BJ (cell line): ENCODE measurements around the gene CNIH3. TPM values are rescaled to one million over a fixed set of nuclear protein-coding genes. Genes with fewer than 3 reads are reported as not detected.
A peak's percentile ranks its signal among the peaks of the same experiment; 100 is the strongest.

Source experiments
- CTCF ChIA-PET: fragments of 350-600 bp; formaldehyde crosslinking; extraction: SDS; loops from one replicate; lab custom pipeline; 2021; ENCODE audit warnings: antibody characterized with exemption, inconsistent platforms; lab: Yijun Ruan, JAX
- POLR2A ChIA-PET: fragments of 300-600 bp; sonication (Branson Sonifier 250); formaldehyde crosslinking; extraction: SDS; loops from one replicate; lab custom pipeline; 2021; ENCODE audit warnings: antibody characterized with exemption; lab: Charles Lee
- DNase-seq: peaks from one replicate; pipeline ENCODE4 v3.0.0-alpha.2; 2011; ENCODE audit warnings: low read depth
- H3K27me3 ChIP-seq: 2 replicates; pipeline ENCODE4 v1.6.0; 2011; ENCODE audit warnings: low read length; ENCODE audit not compliant: control insufficient read depth, insufficient read depth
- H3K36me3 ChIP-seq: 2 replicates; pipeline ENCODE4 v1.5.1; 2011; ENCODE audit warnings: low read length; ENCODE audit not compliant: control insufficient read depth, insufficient read depth
- H3K4me3 ChIP-seq: 2 replicates; pipeline ENCODE4 v1.5.1; 2011; ENCODE audit warnings: low read depth, mild to moderate bottlenecking, control low read depth, low read length
- CTCF ChIP-seq: IDR thresholded peaks from 2 replicates; pipeline ENCODE4 v1.5.1; 2011; ENCODE audit warnings: low read depth, mild to moderate bottlenecking, control low read depth, inconsistent platforms, low read length, moderate library complexity; ENCODE audit not compliant: insufficient read depth
- polyA plus RNA-seq: library from polyadenylated mRNA; depleted of rRNA; stranded (reverse); fragments of >200 nt; gene quantifications from 2 replicates; pipeline ENCODE4 v1.2.3, GENCODE V29; 2011

The CNIH3 gene
- polyA plus RNA-seq, 1 experiment: 2.9 TPM

- Histone ChIP-seq H3K27me3 (no peaks in the 10 kb centered on the region), H3K4me3 (no peak overlapping the region), H3K36me3 (no peaks in the 10 kb centered on the region)
- ChIA-PET CTCF (interaction anchor here (0.7 to 1.8 kb wide), 2 partner anchors 28 to 34 kb away, joined by 3 to 6 read pairs; partner anchors contain the start of gene CNIH3), POLR2A (no interaction called here)
- DNase-seq: no peak
- TF ChIP-seq CTCF: no peak
Observed at GRCh38 chr1:224589006-224589405, 27.1 kb upstream of the CNIH3 start.

GRCh38 chr1:224591326-224591725 is 24.8 kb upstream of the CNIH3 start:
- ChIA-PET CTCF (interaction anchor here (0.8 to 1.6 kb wide), 3 partner anchors 15 to 77 kb away, joined by 3 read pairs; no protein-coding TSS in a partner anchor), POLR2A (no interaction called here)
- Histone ChIP-seq H3K36me3 (no peaks in the 10 kb centered on the region), H3K4me3 (no peak overlapping the region), H3K27me3 (no peaks in the 10 kb centered on the region)
- no peak for DNase-seq
- no peak for TF ChIP-seq CTCF

- Histone ChIP-seq H3K36me3 (no peaks in the 10 kb centered on the region), H3K4me3 (no peak overlapping the region), H3K27me3 (no peaks in the 10 kb centered on the region)
- peak; percentile 58 for DNase-seq
- POLR2A ChIA-PET: no interaction called here
- CTCF ChIA-PET: interaction anchor here (0.8 to 1.2 kb wide), 3 partner anchors 11 to 53 kb away, joined by 3 to 5 read pairs (median 3); no protein-coding TSS in a partner anchor
- TF ChIP-seq CTCF: no peak
Observed at GRCh38 chr1:224592636-224593582, 23.2 kb upstream of the CNIH3 start.

- no peak for TF ChIP-seq CTCF
- Histone ChIP-seq H3K36me3 (no peaks in the 10 kb centered on the region), H3K27me3 (no peaks in the 10 kb centered on the region), H3K4me3 (no peak overlapping the region)
- ChIA-PET POLR2A (no interaction called here), CTCF (no interaction called here)
- DNase-seq: no peak
Observed at GRCh38 chr1:224594360-224594759, 21.8 kb upstream of the CNIH3 start.

- TF ChIP-seq CTCF: no peak
- H3K36me3 ChIP-seq: no peaks in the 10 kb centered on the region
- no peak overlapping the region for H3K4me3 ChIP-seq
- POLR2A ChIA-PET: no interaction called here
- CTCF ChIA-PET: interaction anchor here (1.1 kb wide), 1 partner anchor 11 kb away, joined by 4 read pairs; no protein-coding TSS in a partner anchor
- H3K27me3 ChIP-seq: no peaks in the 10 kb centered on the region
- no peak for DNase-seq
Observed at GRCh38 chr1:224594851-224595250, 21.3 kb upstream of the CNIH3 start.
